ENCODE measurements around the gene ANGPTL5.
"Not testable (repeated sequence)": the region's sequence is repeated elsewhere in the genome, so short reads cannot be mapped to it uniquely, and the experiment has no call there.

The ANGPTL5 gene

GRCh38 chr11:101881586-101881985 lies 34.7 kb downstream of the ANGPTL5 start:
- DNase-seq = no peak

- DNase-seq = peak in 1 of 2 experiments; percentile 27
Observed at GRCh38 chr11:101880222-101880621, 36.1 kb downstream of the ANGPTL5 start.

- no peak for DNase-seq
Observed at GRCh38 chr11:101872171-101872882, 44.0 kb downstream of the ANGPTL5 start.

- no peak for DNase-seq
Observed at GRCh38 chr11:101870510-101870909, 45.8 kb downstream of the ANGPTL5 start.

- DNase-seq = no peak
Observed at GRCh38 chr11:101867951-101868350, 48.4 kb downstream of the ANGPTL5 start.

GRCh38 chr11:101866619-101867491 lies 49.5 kb downstream of the ANGPTL5 start:
- peak in 1 of 2 experiments; percentile 33 for DNase-seq

GRCh38 chr11:101864098-101864497 lies 52.2 kb downstream of the ANGPTL5 start:
- no peak for DNase-seq

GRCh38 chr11:101863361-101863760 lies 53.0 kb downstream of the ANGPTL5 start:
- DNase-seq = no peak

GRCh38 chr11:101862391-101863233 lies 53.7 kb downstream of the ANGPTL5 start:
- no peak for DNase-seq

GRCh38 chr11:101860696-101861427 lies 55.5 kb downstream of the ANGPTL5 start:
- DNase-seq = peak; percentile 50 to 55

GRCh38 chr11:101852260-101852659 lies 64.1 kb downstream of the ANGPTL5 start:
- not testable (repeated sequence) for DNase-seq

GRCh38 chr11:101848262-101848661 lies 68.1 kb downstream of the ANGPTL5 start:
- DNase-seq = no peak

- DNase-seq = no peak
Observed at GRCh38 chr11:101844608-101845007, 71.7 kb downstream of the ANGPTL5 start.

- no peak for DNase-seq
Observed at GRCh38 chr11:101840704-101841103, 75.6 kb downstream of the ANGPTL5 start.
